SK-N-MC (cell line): ENCODE data around the gene LMF1.

ENCODE experiments used
- EZH2 ChIP-seq: fragments of 200-600 bp; sonication (generic); IDR thresholded peaks from one replicate; pipeline ENCODE4 v1.6.1; 2017; ENCODE audit warnings: antibody characterized with exemption
- FOXP2 ChIP-seq: optimal IDR thresholded peaks from 2 replicates; pipeline ENCODE3; 2011; ENCODE audit warnings: mild to moderate bottlenecking, moderate library complexity; ENCODE audit not compliant: insufficient read depth; ENCODE audit errors: extremely low read length, control extremely low read depth
- POLR2AphosphoS5 ChIP-seq: IDR thresholded peaks from 2 replicates; pipeline ENCODE4 v1.6.1; 2012; ENCODE audit warnings: mild to moderate bottlenecking, low read depth, low read length, borderline replicate concordance

DNA sequence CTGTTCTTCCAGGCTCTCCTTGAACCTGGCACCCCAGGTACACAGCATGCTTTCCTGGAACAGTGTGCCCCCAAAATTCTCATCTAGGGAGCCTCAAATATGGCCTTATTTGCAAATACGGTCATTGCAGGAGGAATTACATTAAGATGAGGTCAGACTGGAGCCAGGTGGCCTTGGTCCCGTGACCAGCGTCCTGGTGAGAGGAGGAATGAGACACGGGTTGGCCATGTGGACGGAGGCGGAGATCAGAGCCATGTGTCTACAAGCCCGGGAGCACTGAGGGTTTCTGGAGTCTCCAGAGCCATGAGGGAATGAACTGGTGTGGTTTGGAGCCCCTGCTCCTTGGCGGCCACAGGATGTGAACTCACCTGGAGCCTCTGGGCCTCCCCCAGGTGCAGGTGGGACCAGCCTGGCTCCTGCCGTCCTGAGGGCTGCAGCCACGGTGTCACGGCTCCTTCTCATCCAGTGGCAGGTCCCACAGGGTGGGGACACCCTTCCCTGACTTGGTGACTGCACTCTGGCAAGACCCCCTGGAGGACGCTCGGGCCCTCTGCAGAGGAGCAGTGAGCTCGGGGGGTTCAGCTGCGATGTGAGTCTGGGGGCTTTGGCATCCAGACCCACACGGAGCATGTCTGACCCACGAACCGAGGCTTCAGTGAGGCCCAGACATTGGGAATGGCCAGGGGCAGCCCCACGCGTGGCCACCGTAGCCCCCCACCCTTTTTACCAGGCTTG, 148.4 kb downstream of the LMF1 start:
- TF ChIP-seq EZH2, result no peak
- no peak for TF ChIP-seq FOXP2
- no peak for TF ChIP-seq POLR2AphosphoS5
